NOMO-1 (cell line): ENCODE results near the gene EIF2D.
"Not testable (repeated sequence)": the region's sequence is repeated elsewhere in the genome, so short reads cannot be mapped to it uniquely, and the experiment has no call there.

Source experiments
- DNase-seq, 2 experiments: peaks; one replicate each; lab custom pipeline; 2025; ENCODE audit not compliant: unreplicated experiment in 2 of 2; lab: John Stamatoyannopoulos, UW

EIF2D gene

DNA sequence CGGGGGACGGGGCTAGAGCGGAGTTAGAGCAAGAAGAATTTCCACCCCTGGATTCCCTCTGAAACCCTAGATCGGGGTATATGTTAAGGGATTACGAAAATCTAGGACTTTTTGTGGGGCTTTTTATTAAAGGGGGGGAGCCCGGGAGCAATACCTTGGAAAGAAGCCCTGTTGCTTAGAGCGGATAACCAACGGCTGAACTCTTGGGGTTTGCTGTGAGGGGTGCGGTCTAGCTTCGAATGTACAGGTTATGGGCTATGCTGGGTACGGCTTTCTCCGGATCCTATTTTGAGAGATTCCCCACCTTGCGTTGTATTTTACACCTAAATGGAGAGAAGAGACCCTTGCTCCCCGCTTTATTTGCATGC is 23.7 kb upstream of the EIF2D start:
- no peak for DNase-seq

GRCh38 chr1:206635080-206635977 is 23.1 kb upstream of the EIF2D start, which contains the start of gene DYRK3:
DYRK3 (plus strand) TSS chr1:206635536; CDS start chr1:206635704, 168 bp downstream.
- peak; percentile 83 to 89 for DNase-seq

GRCh38 chr1:206634365-206635079 is 22.3 kb upstream of the EIF2D start:
- DNase-seq, result peak; percentile 7 to 50

GRCh38 chr1:206633708-206634121 is 21.4 kb upstream of the EIF2D start:
- no peak for DNase-seq

DNA sequence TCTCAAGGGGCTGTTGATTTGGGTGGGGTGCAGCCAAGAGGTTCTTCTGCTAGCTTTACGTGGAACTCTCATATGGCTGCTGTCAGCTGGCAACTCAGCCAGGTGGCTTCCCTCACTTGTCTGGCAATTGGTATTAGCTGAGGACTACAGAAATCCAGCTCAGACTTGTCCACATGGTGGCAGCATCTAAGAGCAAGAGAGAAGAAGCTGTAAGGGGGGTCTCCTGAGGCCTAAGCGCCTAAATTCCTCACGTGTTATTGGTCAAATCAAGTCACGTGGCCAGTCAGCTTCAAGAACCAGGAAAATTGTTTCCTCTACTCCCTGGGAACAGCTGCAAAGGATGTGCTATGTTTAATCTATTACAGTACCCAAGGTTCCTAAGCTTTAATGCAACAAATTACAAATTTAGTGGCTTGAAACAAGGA is 18.8 kb upstream of the EIF2D start:
- peak; percentile 16 to 32 for DNase-seq

- DNase-seq, result no peak
Measured at GRCh38 chr1:206628916-206629315, 16.7 kb upstream of the EIF2D start.

- DNase-seq, result not testable (repeated sequence)
Measured at GRCh38 chr1:206626396-206626795, 14.1 kb upstream of the EIF2D start.

DNA sequence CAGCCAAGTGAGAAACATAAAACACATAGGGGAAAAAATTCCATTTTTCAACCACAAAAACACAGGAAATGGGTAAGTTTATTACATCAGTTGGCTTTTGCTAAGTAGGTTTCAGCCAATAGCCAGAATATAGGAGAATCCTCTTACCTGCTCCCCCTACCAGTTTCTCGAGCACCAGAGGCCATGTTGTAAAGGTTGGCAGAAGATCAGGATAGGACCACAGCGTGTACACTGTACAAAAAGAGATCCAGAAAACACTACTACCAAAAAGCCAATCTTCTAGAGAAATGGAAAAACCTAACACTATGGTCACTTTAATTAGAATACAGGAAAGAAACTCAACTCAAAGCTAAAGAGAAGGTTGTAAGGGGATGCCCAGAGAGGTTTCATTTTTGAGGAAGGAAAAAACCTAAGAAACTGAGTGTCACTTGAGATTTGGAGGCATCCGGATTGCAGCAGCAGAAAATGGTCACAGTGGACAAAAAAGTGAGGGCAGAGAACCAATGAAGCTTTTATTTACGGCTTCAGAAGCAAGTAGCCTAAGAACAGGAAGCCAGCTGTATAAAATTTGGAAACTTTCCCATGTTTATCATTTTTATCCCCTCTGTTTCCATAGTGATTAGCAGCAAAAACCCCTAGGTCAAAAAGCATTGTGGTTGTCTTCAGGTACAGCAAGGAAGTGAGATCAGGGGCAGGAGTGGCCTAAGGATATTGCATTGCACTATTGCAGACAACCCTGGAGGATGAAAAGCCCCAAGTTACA is 2.9 kb downstream of the EIF2D start:
- no peak for DNase-seq

DNA sequence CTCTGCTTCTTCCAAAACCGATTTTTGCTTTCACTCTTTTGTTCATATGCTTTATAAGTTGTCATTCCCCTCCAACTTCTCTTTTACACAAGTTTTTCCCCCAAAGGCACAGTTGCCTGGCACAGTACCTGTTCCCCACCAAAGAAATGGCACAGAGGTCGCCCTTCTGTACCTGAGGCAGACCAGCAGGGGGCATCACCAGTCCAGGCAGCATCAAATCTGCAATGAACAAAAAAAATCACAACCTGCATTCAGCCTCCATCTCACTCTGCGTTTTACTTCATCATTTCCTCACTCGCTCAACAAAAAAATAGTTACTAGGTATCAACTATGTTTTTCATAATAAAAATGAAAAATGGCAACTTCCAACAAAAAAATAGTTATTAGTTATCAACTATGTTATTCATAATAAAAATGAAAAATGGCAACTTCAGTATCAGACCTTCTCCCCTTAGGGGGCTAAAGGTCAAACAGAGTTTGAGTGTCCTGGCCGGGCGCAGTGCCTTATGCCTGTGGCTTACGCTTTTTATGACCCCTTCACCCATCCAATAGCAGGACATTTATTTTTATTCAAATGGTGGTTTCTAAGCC is 4.1 kb downstream of the EIF2D start:
- DNase-seq, result peak in 1 of 2 experiments; percentile 21

DNA sequence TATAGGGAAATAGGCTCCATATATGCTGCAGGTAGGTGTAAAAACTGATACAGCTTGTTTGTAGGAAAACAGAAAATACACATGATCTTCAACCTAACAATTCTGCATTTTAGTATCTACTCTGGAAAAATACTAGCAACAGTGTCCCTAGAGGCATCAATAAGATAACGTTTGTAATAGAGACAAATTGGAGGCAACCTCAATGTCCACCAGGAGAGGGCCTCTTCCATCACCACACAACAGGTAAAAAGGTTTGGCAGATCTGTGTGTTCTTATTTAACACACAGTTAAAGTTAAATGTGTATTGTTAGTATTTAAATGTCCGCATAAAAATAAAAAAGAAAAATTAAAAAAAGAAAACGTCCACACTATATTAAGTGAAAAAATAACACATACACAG is 5.4 kb downstream of the EIF2D start:
- DNase-seq, result peak in 1 of 2 experiments; percentile 31

DNA sequence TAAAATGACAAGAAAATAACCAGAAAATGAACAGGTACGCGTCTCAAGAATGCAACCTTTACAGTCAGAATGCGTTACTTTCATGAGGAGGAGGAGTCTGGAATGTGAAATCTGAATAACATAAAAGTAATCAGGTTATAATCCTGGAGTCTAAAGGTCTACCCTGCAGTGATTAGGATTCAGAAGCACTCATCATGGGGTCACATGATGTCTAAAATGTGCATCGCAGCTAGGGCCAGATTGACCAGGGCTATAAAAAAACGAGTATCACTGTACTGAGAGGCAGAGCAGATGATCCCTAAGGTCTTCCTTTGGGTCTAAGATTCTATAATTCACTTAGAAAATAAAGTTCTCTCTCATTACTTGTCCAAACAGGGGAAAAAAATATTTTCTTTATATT is 7.4 kb downstream of the EIF2D start:
- DNase-seq, result no peak

GRCh38 chr1:206600527-206600926 is 11.7 kb downstream of the EIF2D start:
- DNase-seq, result no peak

- DNase-seq, result no peak
Measured at GRCh38 chr1:206596319-206596666, 16.0 kb downstream of the EIF2D start.

DNA sequence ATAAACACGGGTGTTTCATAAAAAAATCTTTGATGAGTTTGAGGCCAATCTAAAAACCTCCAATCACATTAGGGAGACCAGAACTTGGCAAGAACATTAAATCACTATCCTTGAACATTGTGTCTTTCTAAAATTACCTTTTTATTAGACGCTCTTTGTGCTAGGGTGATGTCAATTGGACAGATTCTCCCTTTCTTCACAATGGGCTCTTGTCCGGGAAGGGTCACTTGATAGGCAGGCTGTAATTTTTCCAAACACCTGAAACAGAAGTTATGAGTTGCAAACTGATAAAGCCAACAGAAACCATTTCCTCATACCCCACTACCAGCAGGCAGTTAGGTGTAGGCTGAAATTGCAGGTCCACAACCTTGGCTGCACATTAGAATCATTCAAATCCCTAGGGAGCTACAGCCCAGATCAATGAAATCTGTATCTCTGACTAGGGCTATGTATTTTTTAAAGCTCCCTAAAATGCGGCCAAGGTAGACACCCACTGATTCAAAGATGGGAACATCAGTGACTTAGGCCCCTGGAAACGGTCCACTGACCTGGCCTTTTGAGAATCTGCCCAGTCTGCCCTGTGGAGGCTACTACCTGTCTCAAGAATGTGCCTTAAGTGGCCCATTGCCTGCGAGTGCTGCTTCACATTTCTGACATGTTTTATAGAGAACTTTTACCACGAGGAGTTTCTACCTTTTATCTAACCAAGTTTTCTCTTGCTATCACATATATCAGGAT is 16.5 kb downstream of the EIF2D start:
- DNase-seq, result no peak

GRCh38 chr1:206593351-206593925 is 18.8 kb downstream of the EIF2D start:
- DNase-seq, result no peak

GRCh38 chr1:206591696-206592095 is 20.6 kb downstream of the EIF2D start:
- no peak for DNase-seq

DNA sequence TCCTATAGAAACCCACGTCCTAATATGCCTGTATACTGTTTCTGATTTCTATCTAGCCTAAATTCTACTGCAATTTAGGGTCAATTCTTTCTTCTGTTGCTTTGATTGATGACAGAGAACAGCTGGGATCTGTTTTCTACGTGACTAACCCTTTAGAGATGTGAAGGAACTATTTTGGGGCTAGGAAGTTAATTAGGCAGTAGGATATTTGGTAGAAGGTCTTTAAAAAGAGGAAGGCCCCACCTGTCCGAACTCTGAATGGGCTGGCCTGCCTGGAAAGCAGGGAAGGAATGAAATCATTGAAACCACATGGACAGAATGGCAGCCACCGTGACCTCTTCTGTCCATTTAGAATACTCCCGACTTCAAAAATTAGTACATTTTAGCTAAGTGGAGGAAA is 21.0 kb downstream of the EIF2D start:
- no peak for DNase-seq

GRCh38 chr1:206590025-206590758 is 22.1 kb downstream of the EIF2D start:
- DNase-seq, result peak in 1 of 2 experiments; percentile 13

- DNase-seq, result no peak
Measured at GRCh38 chr1:206589206-206589605, 23.1 kb downstream of the EIF2D start.
